Effector memory CD4-positive, alpha-beta T cell (primary cell): ENCODE data around the gene RAD51.
A peak's percentile ranks its signal among the peaks of the same experiment; 100 is the strongest.

Experiments used
- DNase-seq, 3 donors: peaks; one replicate each; pipeline ENCODE4 v3.0.0-alpha.2; 2020
- H3K27ac ChIP-seq: 2 replicates; pipeline ENCODE4 v1.7.0; 2013; ENCODE audit warnings: mild to moderate bottlenecking, low read length, moderate library complexity; ENCODE audit not compliant: insufficient read depth, poor library complexity, severe bottlenecking
- H3K27me3 ChIP-seq: replicated peaks from 2 replicates; pipeline ENCODE4 v1.7.0; 2013; ENCODE audit warnings: mild to moderate bottlenecking, low read length; ENCODE audit not compliant: insufficient read depth, control insufficient read depth, poor library complexity, severe bottlenecking
- H3K36me3 ChIP-seq: 2 replicates; pipeline ENCODE4 v1.7.0; 2013; ENCODE audit warnings: mild to moderate bottlenecking, low read length, moderate library complexity; ENCODE audit not compliant: control insufficient read depth, insufficient read depth
- H3K4me1 ChIP-seq: 2 replicates; pipeline ENCODE4 v1.7.0; 2013; ENCODE audit warnings: low read length, mild to moderate bottlenecking; ENCODE audit not compliant: control insufficient read depth, insufficient read depth, poor library complexity, severe bottlenecking
- H3K4me3 ChIP-seq: 2 replicates; pipeline ENCODE4 v1.7.0; 2013; ENCODE audit warnings: low read length, low read depth, mild to moderate bottlenecking; ENCODE audit not compliant: insufficient read depth, poor library complexity, severe bottlenecking
- H3K9me3 ChIP-seq: 2 replicates; pipeline ENCODE4 v1.7.0; 2013; ENCODE audit warnings: mild to moderate bottlenecking, low read length, moderate library complexity; ENCODE audit not compliant: control insufficient read depth

RAD51 gene

GRCh38 chr15:40685376-40685775 is 9.6 kb upstream of the RAD51 start:
- Histone ChIP-seq H3K27me3 (no peaks in the 10 kb centered on the region), H3K4me3 (no peak overlapping the region), H3K27ac (no peak overlapping the region), H3K36me3 (no peaks in the 10 kb centered on the region), H3K4me1 (no peaks in the 10 kb centered on the region), H3K9me3 (no peaks in the 10 kb centered on the region)
- DNase-seq: no peak

- H3K36me3 ChIP-seq: no peaks in the 10 kb centered on the region
- DNase-seq: no peak
- H3K4me3 ChIP-seq: no peak overlapping the region
- H3K9me3 ChIP-seq: no peaks in the 10 kb centered on the region
- H3K27me3 ChIP-seq: no peaks in the 10 kb centered on the region
- peaks cover 6% of the 10 kb centered on the region for H3K4me1 ChIP-seq
- no peak overlapping the region for H3K27ac ChIP-seq
These were observed 5.8 kb upstream of the RAD51 start for GRCh38 chr15:40688932-40689799.

- peaks cover 7% of the 10 kb centered on the region for H3K4me1 ChIP-seq
- H3K4me3 ChIP-seq: no peak overlapping the region
- H3K27ac ChIP-seq: no peak overlapping the region
- no peaks in the 10 kb centered on the region for H3K9me3 ChIP-seq
- no peak for DNase-seq
- H3K27me3 ChIP-seq: no peaks in the 10 kb centered on the region
- H3K36me3 ChIP-seq: no peaks in the 10 kb centered on the region
These were observed 3.2 kb upstream of the RAD51 start for GRCh38 chr15:40691737-40692136.

- H3K4me3 ChIP-seq: peak overlapping the region; percentile 89
- no peaks in the 10 kb centered on the region for H3K27me3 ChIP-seq
- no peak for DNase-seq
- H3K27ac ChIP-seq: peak overlapping the region; percentile 94
- H3K36me3 ChIP-seq: no peaks in the 10 kb centered on the region
- H3K4me1 ChIP-seq: peaks cover 7% of the 10 kb centered on the region
- H3K9me3 ChIP-seq: no peaks in the 10 kb centered on the region
These were observed 878 bp upstream of the RAD51 start for GRCh38 chr15:40693904-40694687.

GRCh38 chr15:40695469-40695890 is 506 bp downstream of the RAD51 start:
- peaks cover 7% of the 10 kb centered on the region for H3K4me1 ChIP-seq
- H3K27me3 ChIP-seq: no peaks in the 10 kb centered on the region
- peak overlapping the region; percentile 89 for H3K4me3 ChIP-seq
- no peaks in the 10 kb centered on the region for H3K9me3 ChIP-seq
- no peak for DNase-seq
- H3K36me3 ChIP-seq: no peaks in the 10 kb centered on the region
- H3K27ac ChIP-seq: peak overlapping the region; percentile 94

GRCh38 chr15:40696228-40696627 is 1.3 kb downstream of the RAD51 start:
- H3K27ac ChIP-seq: no peak overlapping the region
- no peaks in the 10 kb centered on the region for H3K9me3 ChIP-seq
- no peak overlapping the region for H3K4me3 ChIP-seq
- H3K36me3 ChIP-seq: no peaks in the 10 kb centered on the region
- no peak for DNase-seq
- H3K27me3 ChIP-seq: no peaks in the 10 kb centered on the region
- H3K4me1 ChIP-seq: peaks cover 7% of the 10 kb centered on the region

GRCh38 chr15:40697916-40698315 is 2.9 kb downstream of the RAD51 start:
- no peaks in the 10 kb centered on the region for H3K9me3 ChIP-seq
- no peak overlapping the region for H3K4me3 ChIP-seq
- peaks cover 7% of the 10 kb centered on the region for H3K4me1 ChIP-seq
- no peak for DNase-seq
- no peaks in the 10 kb centered on the region for H3K27me3 ChIP-seq
- H3K27ac ChIP-seq: no peak overlapping the region
- H3K36me3 ChIP-seq: no peaks in the 10 kb centered on the region

- no peaks in the 10 kb centered on the region for H3K4me1 ChIP-seq
- H3K9me3 ChIP-seq: no peaks in the 10 kb centered on the region
- H3K27me3 ChIP-seq: no peaks in the 10 kb centered on the region
- no peak overlapping the region for H3K4me3 ChIP-seq
- no peak overlapping the region for H3K27ac ChIP-seq
- no peaks in the 10 kb centered on the region for H3K36me3 ChIP-seq
- no peak for DNase-seq
These were observed 7.1 kb downstream of the RAD51 start for GRCh38 chr15:40702077-40702476.

- Histone ChIP-seq H3K27ac (no peak overlapping the region), H3K4me3 (no peak overlapping the region), H3K9me3 (no peaks in the 10 kb centered on the region), H3K4me1 (no peaks in the 10 kb centered on the region), H3K36me3 (no peaks in the 10 kb centered on the region), H3K27me3 (no peaks in the 10 kb centered on the region)
- no peak for DNase-seq
These were observed 11.1 kb downstream of the RAD51 start for GRCh38 chr15:40706121-40706520.

- H3K27ac ChIP-seq: no peak overlapping the region
- H3K9me3 ChIP-seq: no peaks in the 10 kb centered on the region
- H3K4me1 ChIP-seq: no peaks in the 10 kb centered on the region
- DNase-seq: no peak
- H3K27me3 ChIP-seq: no peaks in the 10 kb centered on the region
- no peaks in the 10 kb centered on the region for H3K36me3 ChIP-seq
- no peak overlapping the region for H3K4me3 ChIP-seq
These were observed 19.2 kb downstream of the RAD51 start for GRCh38 chr15:40714144-40714543.
